Type B pancreatic cell (in vitro differentiated cells): Measurements from ENCODE around the gene ZNF165. TPM values are rescaled to one million over a fixed set of nuclear protein-coding genes. Genes with fewer than 3 reads are reported as not detected.
"Not testable (repeated sequence)": the region's sequence is repeated elsewhere in the genome, so short reads cannot be mapped to it uniquely, and the experiment has no call there.

Experiments used
- DNase-seq: peaks from one replicate; pipeline ENCODE4 v3.0.0; 2021; ENCODE audit warnings: mixed read lengths; ENCODE audit not compliant: unreplicated experiment; ENCODE audit errors: extremely low spot score
- H3K27ac Mint-ChIP-seq: 2 replicates; pipeline ENCODE4 v1.8.0; 2021; ENCODE audit warnings: mild to moderate bottlenecking, mixed read lengths
- H3K27me3 Mint-ChIP-seq: 2 replicates; pipeline ENCODE4 v1.8.0; 2021; ENCODE audit warnings: mixed read lengths
- H3K36me3 Mint-ChIP-seq: 2 replicates; pipeline ENCODE4 v1.8.0; 2021; ENCODE audit warnings: mixed read lengths
- H3K4me1 Mint-ChIP-seq: one replicate; pipeline ENCODE4 v1.8.0; 2021; ENCODE audit warnings: mixed read lengths; ENCODE audit not compliant: unreplicated experiment
- H3K4me3 Mint-ChIP-seq: 2 replicates; pipeline ENCODE4 v1.8.0; 2021; ENCODE audit warnings: mild to moderate bottlenecking, mixed read lengths
- H3K9me3 Mint-ChIP-seq: 2 replicates; pipeline ENCODE4 v1.8.0; 2021; ENCODE audit warnings: mixed read lengths
- CTCF ChIP-seq: fragments of 200-600 bp; sonication (generic); conservative IDR thresholded peaks from 2 replicates; pipeline ENCODE4 v1.5.0; 2021; ENCODE audit warnings: antibody characterized with exemption, mild to moderate bottlenecking
- long read RNA-seq: library from polyadenylated mRNA; unstranded; transcript quantifications from one replicate; pipeline ENCODE4 v2.0.0, GENCODE V29; 2020
- total RNA-seq: library from RNA; stranded (reverse); gene quantifications from 2 replicates; pipeline ENCODE4 v1.2.1, GENCODE V29; 2021; ENCODE audit warnings: low replicate concordance

Gene ZNF165
- total RNA-seq, result 4.3 and 8.4 TPM in 2 replicates
- long read RNA-seq, partial matches to known transcripts, result 2 of 50 reads
- long read RNA-seq, other reads (novel, unspliced or antisense), result 48 of 50 reads

DNA sequence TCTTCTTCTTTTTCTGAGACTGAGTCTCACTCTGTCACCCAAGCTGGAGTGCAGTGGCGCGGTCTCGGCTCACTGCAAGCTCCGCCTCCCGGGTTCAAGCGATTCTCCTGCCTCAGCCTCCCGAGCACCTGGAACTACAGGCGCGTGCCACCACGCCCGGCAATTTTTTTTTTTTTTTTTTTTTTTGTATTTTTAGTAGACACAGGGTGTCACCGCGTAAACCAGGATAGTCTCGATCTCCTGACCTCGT lies at the start of gene ZNF165:
Gene ZNF165, plus strand, starts transcription at position 188 of the 250 bp plus-strand sequence. CDS start 4,913 bp downstream, outside the sequence.
- DNase-seq, H3K27me3 Mint-ChIP-seq, H3K4me1 Mint-ChIP-seq, H3K9me3 Mint-ChIP-seq: not testable (repeated sequence)
- H3K36me3 Mint-ChIP-seq, result peaks cover 15% of the 10 kb centered on the region
- peak within 1 kb of the TSS; percentile 100 for H3K27ac Mint-ChIP-seq
- peak within 1 kb of the TSS; percentile 96 for H3K4me3 Mint-ChIP-seq

- no peaks in the 10 kb centered on the region for H3K36me3 Mint-ChIP-seq
- no peak overlapping the region for H3K27ac Mint-ChIP-seq
- DNase-seq, result no peak
- no peak overlapping the region for H3K4me3 Mint-ChIP-seq
- peaks cover 38% of the 10 kb centered on the region for H3K27me3 Mint-ChIP-seq
- no peaks in the 10 kb centered on the region for H3K9me3 Mint-ChIP-seq
- TF ChIP-seq CTCF, result no peak
- no peaks in the 10 kb centered on the region for H3K4me1 Mint-ChIP-seq
Measured at GRCh38 chr6:28053584-28053983, 26.8 kb upstream of the ZNF165 start.

- Mint-ChIP-seq H3K27ac (no peak overlapping the region), H3K4me3 (no peak overlapping the region), H3K9me3 (no peaks in the 10 kb centered on the region), H3K27me3 (peaks cover 36% of the 10 kb centered on the region), H3K36me3 (no peaks in the 10 kb centered on the region), H3K4me1 (no peaks in the 10 kb centered on the region)
- no peak for TF ChIP-seq CTCF
- DNase-seq, result no peak
Measured at GRCh38 chr6:28060405-28060804, 20.0 kb upstream of the ZNF165 start.

DNA sequence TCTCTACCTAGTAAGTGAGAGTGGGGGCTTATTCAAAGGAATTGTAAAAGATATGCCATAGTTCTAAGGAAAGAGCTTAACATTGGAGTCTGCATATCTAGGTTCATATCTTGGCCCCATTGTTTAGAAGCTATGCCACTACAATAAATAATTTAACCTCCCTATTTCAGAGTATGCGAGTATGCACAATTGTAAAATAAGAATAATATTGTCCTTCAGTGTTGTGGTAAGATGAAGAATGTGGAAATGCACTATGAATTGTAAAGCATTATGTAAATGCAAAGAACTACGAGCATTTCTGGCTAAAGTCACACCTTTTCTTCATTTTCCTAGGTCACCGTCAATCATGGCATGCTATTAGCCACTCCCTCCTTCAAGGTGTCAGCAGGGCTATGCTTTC lies 16.1 kb upstream of the ZNF165 start:
- Mint-ChIP-seq H3K4me3 (no peak overlapping the region), H3K36me3 (no peaks in the 10 kb centered on the region), H3K9me3 (no peaks in the 10 kb centered on the region), H3K27ac (no peak overlapping the region), H3K4me1 (no peaks in the 10 kb centered on the region), H3K27me3 (peaks cover 52% of the 10 kb centered on the region)
- TF ChIP-seq CTCF, result no peak
- DNase-seq, result no peak

DNA sequence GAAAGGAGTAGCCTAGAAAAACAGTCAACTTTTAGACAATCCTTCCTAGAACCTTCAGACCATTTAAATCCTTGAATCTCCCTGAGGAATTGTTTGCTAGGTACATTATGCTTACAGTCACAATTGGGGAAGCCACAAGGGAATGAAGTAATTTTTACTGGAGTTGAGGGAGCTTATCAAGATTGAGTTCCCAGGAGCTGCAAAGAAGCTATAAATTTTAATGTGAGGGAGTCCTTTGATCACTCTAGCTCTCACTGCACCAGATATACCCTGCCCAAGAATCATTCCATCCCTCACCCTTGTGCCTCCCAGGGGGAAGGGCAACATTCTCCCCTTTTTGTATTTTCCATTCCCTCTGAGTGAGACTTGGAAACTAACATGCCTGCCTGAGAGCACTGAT lies 12.3 kb upstream of the ZNF165 start:
- Mint-ChIP-seq H3K36me3 (no peaks in the 10 kb centered on the region), H3K4me1 (no peaks in the 10 kb centered on the region)

DNA sequence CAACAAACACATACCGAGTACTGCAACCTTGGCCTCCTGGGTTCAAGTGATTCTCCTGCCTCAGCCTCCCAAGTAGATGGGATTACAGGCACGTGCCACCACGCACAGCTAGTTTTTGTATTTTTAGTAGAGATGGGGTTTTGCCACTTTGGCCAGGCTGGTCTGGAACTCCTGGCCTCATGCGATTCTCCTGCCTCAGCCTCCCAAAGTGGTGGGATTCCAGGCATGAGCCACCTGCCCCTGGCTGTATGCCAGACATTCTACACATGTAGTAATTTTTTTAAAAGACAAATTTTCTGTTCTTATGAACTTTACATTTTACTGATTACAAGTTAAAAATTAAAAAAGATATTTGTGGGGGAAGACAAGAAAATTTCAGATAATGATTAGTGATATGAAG lies 9.4 kb upstream of the ZNF165 start:
- not testable (repeated sequence) for H3K4me3 Mint-ChIP-seq, H3K9me3 Mint-ChIP-seq, H3K36me3 Mint-ChIP-seq

More for the DNA sequence above, 12.3 kb upstream of the ZNF165 start:
- no peak for TF ChIP-seq CTCF
- Mint-ChIP-seq H3K27ac (no peak overlapping the region), H3K9me3 (no peaks in the 10 kb centered on the region), H3K4me3 (no peak overlapping the region), H3K27me3 (peaks cover 55% of the 10 kb centered on the region)
- DNase-seq, result no peak

GRCh38 chr6:28078050-28078449 lies 2.3 kb upstream of the ZNF165 start:
- H3K9me3 Mint-ChIP-seq, result peaks cover 5% of the 10 kb centered on the region
- H3K27me3 Mint-ChIP-seq, result peaks cover 8% of the 10 kb centered on the region
- peaks cover 5% of the 10 kb centered on the region for H3K4me1 Mint-ChIP-seq
- H3K27ac Mint-ChIP-seq, result peak overlapping the region; percentile 76
- H3K4me3 Mint-ChIP-seq, result peak overlapping the region; percentile 61
- H3K36me3 Mint-ChIP-seq, result peaks cover 4% of the 10 kb centered on the region
- no peak for TF ChIP-seq CTCF
- no peak for DNase-seq

More for the DNA sequence above, 9.4 kb upstream of the ZNF165 start:
- DNase-seq, H3K27ac Mint-ChIP-seq, H3K4me1 Mint-ChIP-seq: not testable (repeated sequence)
- H3K27me3 Mint-ChIP-seq, result peaks cover 47% of the 10 kb centered on the region
